Endothelial cell of umbilical vein (primary cell): ENCODE data around the gene FCER1A. TPM values are rescaled to one million over a fixed set of nuclear protein-coding genes. Genes with fewer than 3 reads are reported as not detected.

ENCODE experiments used
- BruUV-seq: library from RNA; stranded (reverse); fragments of 400-500 nt; replicated peaks from 2 replicates; lab custom pipeline; 2021; lab: Mats Ljungman, UMichigan
- CTCF ChIA-PET: fragments of 300-600, 350-600 bp; sonication (Branson Sonifier 250); formaldehyde crosslinking; loops from one replicate; lab custom pipeline; 2021; ENCODE audit warnings: antibody characterized with exemption, inconsistent platforms; lab: Charles Lee
- POLR2A ChIA-PET: fragments of 300-600, 350-600 bp; sonication (Branson Sonifier 250); formaldehyde crosslinking; loops from one replicate; lab custom pipeline; 2021; ENCODE audit warnings: antibody characterized with exemption, inconsistent platforms; lab: Charles Lee
- DNase-seq: peaks from one replicate; pipeline ENCODE4 v3.0.0-alpha.2; 2011; ENCODE audit warnings: low read depth, low spot score
- FAIRE-seq: peaks from 2 replicates; lab custom pipeline; 2011; peaks lifted over from hg19 to GRCh38; lab: Jason Lieb, UNC
- H2AFZ ChIP-seq: 2 replicates; pipeline ENCODE4 v1.6.0; 2012; ENCODE audit warnings: low read depth, low read length, control low read depth, inconsistent platforms
- H3K27ac ChIP-seq: 2 replicates; pipeline ENCODE4 v1.5.1; 2011; ENCODE audit warnings: low read depth, mild to moderate bottlenecking, control low read depth, low read length, moderate library complexity; ENCODE audit not compliant: insufficient read depth
- H3K27me3 ChIP-seq, 2 experiments: 2 replicates each; pipeline versions ENCODE4 v1.6.0 to v1.6.1; 2011; ENCODE audit warnings: low read length in 2 of 2, mixed read lengths in 1 of 2; ENCODE audit not compliant: control insufficient read depth in 2 of 2, insufficient read depth in 2 of 2
- H3K36me3 ChIP-seq, 2 experiments: 2 replicates in 1 of 2; 3 replicates in 1 of 2; pipeline ENCODE4 v1.5.1; 2011; ENCODE audit warnings: low read length in 2 of 2, mild to moderate bottlenecking in 1 of 2, moderate library complexity in 1 of 2; ENCODE audit not compliant: control insufficient read depth in 2 of 2, insufficient read depth in 2 of 2; ENCODE audit errors: extremely low read depth in 1 of 2
- H3K4me1 ChIP-seq: 3 replicates; pipeline ENCODE4 v1.5.1; 2011; ENCODE audit warnings: mild to moderate bottlenecking, low read length; ENCODE audit not compliant: control insufficient read depth, insufficient read depth; ENCODE audit errors: extremely low read depth
- H3K4me2 ChIP-seq: 2 replicates; pipeline ENCODE4 v1.6.1; 2011; ENCODE audit warnings: low read length, control low read depth, mixed read lengths; ENCODE audit not compliant: insufficient read depth
- H3K4me3 ChIP-seq, 3 experiments: fragments of 200-600 bp in 1 of 3; sonication (generic), shearing (Covaris generic) in 1 of 3; replicated peaks in 1 of 3; 2 replicates each; pipeline ENCODE4 v1.5.1; 2011 to 2016; ENCODE audit warnings: control low read depth in 3 of 3, low read length in 3 of 3, mild to moderate bottlenecking in 2 of 3, inconsistent platforms in 1 of 3, low read depth in 1 of 3, moderate library complexity in 1 of 3; ENCODE audit not compliant: insufficient read depth in 1 of 3
- H3K79me2 ChIP-seq: 2 replicates; pipeline ENCODE4 v1.6.0; 2012; ENCODE audit warnings: low read length, inconsistent platforms; ENCODE audit not compliant: control insufficient read depth, insufficient read depth
- H3K9ac ChIP-seq: replicated peaks from 2 replicates; pipeline ENCODE3; 2011; ENCODE audit warnings: low read length, control low read depth; ENCODE audit not compliant: insufficient read depth; ENCODE audit errors: extremely low read depth
- H3K9me1 ChIP-seq: replicated peaks from 3 replicates; pipeline ENCODE4 v1.6.0; 2011; ENCODE audit warnings: mild to moderate bottlenecking, low read length; ENCODE audit not compliant: control insufficient read depth, insufficient read depth; ENCODE audit errors: extremely low read depth
- H3K9me3 ChIP-seq: replicated peaks from 2 replicates; pipeline ENCODE4 v1.5.1; 2012; ENCODE audit warnings: low read length, inconsistent platforms; ENCODE audit not compliant: control insufficient read depth, insufficient read depth
- H4K20me1 ChIP-seq: replicated peaks from 2 replicates; pipeline ENCODE3; 2011; ENCODE audit warnings: mild to moderate bottlenecking, low read length; ENCODE audit not compliant: control insufficient read depth, insufficient read depth; ENCODE audit errors: extremely low read depth
- EZH2 ChIP-seq: IDR thresholded peaks from 2 replicates; pipeline ENCODE4 v1.6.1; 2012; ENCODE audit warnings: borderline replicate concordance, low read depth, mild to moderate bottlenecking, moderate library complexity, low read length, inconsistent platforms; ENCODE audit not compliant: severe bottlenecking
- FOS ChIP-seq: IDR thresholded peaks from 2 replicates; pipeline ENCODE4 v1.6.1; 2011; ENCODE audit warnings: mild to moderate bottlenecking, low read length, moderate library complexity, borderline replicate concordance; ENCODE audit not compliant: insufficient read depth
- GATA2 ChIP-seq: IDR thresholded peaks from 2 replicates; pipeline ENCODE4 v1.7.0; 2011; ENCODE audit warnings: low read depth, mild to moderate bottlenecking, moderate library complexity, mixed read lengths, low read length; ENCODE audit not compliant: insufficient read length, insufficient read depth
- JUN ChIP-seq: IDR thresholded peaks from 2 replicates; pipeline ENCODE4 v1.6.1; 2011; ENCODE audit warnings: borderline replicate concordance, low read depth; ENCODE audit not compliant: insufficient read length, insufficient read depth
- MYC ChIP-seq: IDR thresholded peaks from one replicate; pipeline ENCODE4 v1.6.1; 2011; ENCODE audit warnings: mild to moderate bottlenecking, low read depth, low read length
- POLR2A ChIP-seq: IDR thresholded peaks from 2 replicates; pipeline ENCODE4 v1.6.1; 2012; ENCODE audit warnings: low read depth, mild to moderate bottlenecking, control low read depth, low read length
- POLR2AphosphoS5 ChIP-seq: IDR thresholded peaks from 2 replicates; pipeline ENCODE4 v1.6.1; 2012; ENCODE audit warnings: low read depth, mild to moderate bottlenecking, control low read depth, low read length, moderate library complexity; ENCODE audit not compliant: insufficient read depth
- dilution Hi-C: fragments of 300-500 bp; cut with MboI; formaldehyde crosslinking; loops from one replicate; pipeline ENCODE4 v1.15.0; 2019; ENCODE audit warnings: low sequenced_read_pairs; ENCODE audit not compliant: extremely low pct_ligation_motif_present
- intact Hi-C: fragments of 100-400 bp; cut with micrococcal nuclease; formaldehyde crosslinking; loops from one replicate; pipeline ENCODE4 v1.10.0; 2022
- polyA plus RNA-seq, 4 experiments: library from polyadenylated mRNA; depleted of rRNA in 3 of 4; stranded (reverse) in 3 of 4; unstranded in 1 of 4; fragments of >200 nt; gene quantifications; 2 replicates each; pipeline versions ENCODE4 v1.2.1 to v1.2.3, GENCODE V29; 2011 to 2012; ENCODE audit warnings: missing spikeins in 1 of 4
- total RNA-seq: library from RNA; stranded (reverse); gene quantifications from 2 replicates; pipeline ENCODE4 v1.2.3, GENCODE V29; 2021
- TF ChIP-seq, protein P1 (sequence below), 2 donors: IDR thresholded peaks; 1 replicate in 1 of 2; 2 replicates in 1 of 2; pipeline ENCODE4 v1.5.1; 2011; ENCODE audit warnings: low read length in 2 of 2, mild to moderate bottlenecking in 2 of 2, moderate library complexity in 2 of 2, control low read depth in 1 of 2, inconsistent platforms in 1 of 2, low read depth in 1 of 2; ENCODE audit not compliant: insufficient read depth in 1 of 2; ENCODE audit errors: extremely low read depth in 1 of 2
- TF ChIP-seq, protein P2 (sequence below): IDR thresholded peaks from 2 replicates; pipeline ENCODE4 v1.6.1; 2011; ENCODE audit not compliant: insufficient read depth, insufficient read length

FCER1A gene
- total and polyA plus RNA-seq, 2 donors (not counting 3 experiments of a cell fraction or from before 2014, with no cell fraction given): not detected

DNA sequence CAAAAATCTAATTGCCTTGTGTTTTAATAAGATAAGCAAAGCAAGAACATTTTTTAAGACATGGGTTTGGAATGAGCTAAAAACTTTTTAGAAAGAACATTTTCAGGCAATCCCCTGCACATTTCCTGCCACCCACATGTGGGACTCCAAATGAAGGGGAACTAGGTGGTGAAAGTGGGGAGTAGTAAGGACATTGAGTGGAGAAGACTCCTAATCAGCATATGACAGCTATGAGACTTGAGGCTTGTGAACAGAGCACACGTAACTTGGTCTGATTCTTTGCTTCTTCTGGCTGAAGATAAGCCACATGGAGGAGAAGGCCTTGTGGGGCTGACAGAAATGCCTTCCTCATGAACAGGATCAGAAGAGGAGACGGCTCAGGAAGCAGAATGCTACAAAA lies 50.3 kb downstream of the FCER1A start:
- no peaks in the 10 kb centered on the region for H3K79me2 ChIP-seq
- H3K9me3 ChIP-seq: no peaks in the 10 kb centered on the region
- TF ChIP-seq MYC: no peak
- TF ChIP-seq JUN: no peak
- TF ChIP-seq POLR2A: no peak
- TF ChIP-seq, protein P1, sequence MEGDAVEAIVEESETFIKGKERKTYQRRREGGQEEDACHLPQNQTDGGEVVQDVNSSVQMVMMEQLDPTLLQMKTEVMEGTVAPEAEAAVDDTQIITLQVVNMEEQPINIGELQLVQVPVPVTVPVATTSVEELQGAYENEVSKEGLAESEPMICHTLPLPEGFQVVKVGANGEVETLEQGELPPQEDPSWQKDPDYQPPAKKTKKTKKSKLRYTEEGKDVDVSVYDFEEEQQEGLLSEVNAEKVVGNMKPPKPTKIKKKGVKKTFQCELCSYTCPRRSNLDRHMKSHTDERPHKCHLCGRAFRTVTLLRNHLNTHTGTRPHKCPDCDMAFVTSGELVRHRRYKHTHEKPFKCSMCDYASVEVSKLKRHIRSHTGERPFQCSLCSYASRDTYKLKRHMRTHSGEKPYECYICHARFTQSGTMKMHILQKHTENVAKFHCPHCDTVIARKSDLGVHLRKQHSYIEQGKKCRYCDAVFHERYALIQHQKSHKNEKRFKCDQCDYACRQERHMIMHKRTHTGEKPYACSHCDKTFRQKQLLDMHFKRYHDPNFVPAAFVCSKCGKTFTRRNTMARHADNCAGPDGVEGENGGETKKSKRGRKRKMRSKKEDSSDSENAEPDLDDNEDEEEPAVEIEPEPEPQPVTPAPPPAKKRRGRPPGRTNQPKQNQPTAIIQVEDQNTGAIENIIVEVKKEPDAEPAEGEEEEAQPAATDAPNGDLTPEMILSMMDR (IDR thresholded peaks at IDR 0.05; ENCODE audit: extremely low read depth in 1 of 2, insufficient read depth in 1 of 2, low read depth in 1 of 2, low read length in 2 of 2): no peak
- TF ChIP-seq EZH2: no peak
- no peak for TF ChIP-seq FOS
- TF ChIP-seq, protein P2, sequence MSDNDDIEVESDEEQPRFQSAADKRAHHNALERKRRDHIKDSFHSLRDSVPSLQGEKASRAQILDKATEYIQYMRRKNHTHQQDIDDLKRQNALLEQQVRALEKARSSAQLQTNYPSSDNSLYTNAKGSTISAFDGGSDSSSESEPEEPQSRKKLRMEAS: no peak
- no peak for TF ChIP-seq GATA2
- no peak for TF ChIP-seq POLR2AphosphoS5
- no peaks in the 10 kb centered on the region for H3K9me1 ChIP-seq
- no peaks in the 10 kb centered on the region for H3K4me1 ChIP-seq
- DNase-seq: no peak
- no peak overlapping the region for H3K4me3 ChIP-seq
- no peaks in the 10 kb centered on the region for H3K36me3 ChIP-seq
- H3K9ac ChIP-seq: no peak overlapping the region
- ChIA-PET CTCF (interaction anchor here (1.4 kb wide), 1 partner anchor 11 kb away, joined by 5 read pairs; no protein-coding TSS in a partner anchor), POLR2A (no interaction called here)
- dilution Hi-C loops: no loop called here
- no peak for FAIRE-seq
- intact Hi-C loops: no loop called here
- H3K27ac ChIP-seq: no peak overlapping the region
- H3K4me2 ChIP-seq: no peak overlapping the region
- BruUV-seq: no TSS peak
- no peaks in the 10 kb centered on the region for H3K27me3 ChIP-seq
- H2AFZ ChIP-seq: no peak overlapping the region
- H4K20me1 ChIP-seq: no peaks in the 10 kb centered on the region

Other genes with a start within 250 kb of the FCER1A start
- gene AIM2, start 225.6 kb upstream of the FCER1A start, total RNA-seq: not detected in 2 replicates
- gene AIM2, start 225.6 kb upstream of the FCER1A start, polyA plus RNA-seq: not detected in 2 replicates
- 2.7 and 4.1 TPM in 2 replicates for gene CADM3, start 130.7 kb upstream of the FCER1A start, total RNA-seq
- gene CADM3, start 130.7 kb upstream of the FCER1A start, polyA plus RNA-seq: 6.0 and 6.9 TPM in 2 replicates
- gene ACKR1, start 97.5 kb upstream of the FCER1A start, total RNA-seq: 0.15 and 0.85 TPM in 2 replicates
- 1.3 and 1.4 TPM in 2 replicates for gene ACKR1, start 97.5 kb upstream of the FCER1A start, polyA plus RNA-seq
- not detected in 2 replicates for gene OR10J4, start 129.9 kb downstream of the FCER1A start, total RNA-seq
- not detected in 2 replicates for gene OR10J4, start 129.9 kb downstream of the FCER1A start, polyA plus RNA-seq
- not detected in 2 replicates for gene OR10J1, start 137.4 kb downstream of the FCER1A start, total RNA-seq
- not detected in 2 replicates for gene OR10J1, start 137.4 kb downstream of the FCER1A start, polyA plus RNA-seq
- not detected in 2 replicates for gene OR10J5, start 233.7 kb downstream of the FCER1A start, total RNA-seq
- gene OR10J5, start 233.7 kb downstream of the FCER1A start, polyA plus RNA-seq: not detected in 2 replicates